ENCODE data around the gene ASCC3. TPM values are rescaled to one million over a fixed set of nuclear protein-coding genes. Genes with fewer than 3 reads are reported as not detected.

Gene ASCC3
- total RNA-seq, 1 experiment from 2014 or later: 32.2 TPM

DNA sequence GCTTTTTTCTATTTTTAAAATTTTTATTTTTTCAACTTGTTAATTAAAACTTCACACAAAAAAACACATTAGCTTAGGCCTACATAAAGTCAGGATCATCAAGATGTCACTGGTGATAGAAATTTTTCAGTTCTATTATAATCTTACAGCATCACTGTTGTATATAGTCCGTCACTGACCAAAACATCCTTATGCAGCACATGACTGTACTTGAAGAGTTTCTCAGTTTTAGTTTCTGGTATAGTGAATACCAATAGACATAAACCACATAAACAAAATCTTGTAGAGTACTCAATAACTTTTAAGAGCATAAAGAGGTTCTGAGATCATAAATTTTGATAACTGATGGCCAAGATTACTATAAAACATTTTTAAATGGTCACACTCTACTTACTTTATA, 71.8 kb downstream of the ASCC3 start:
- Histone ChIP-seq H3K9me3 (ENCODE audit: low read depth, low read length, poor library complexity, severe bottlenecking) (no peaks in the 10 kb centered on the region), H3K27ac (ENCODE audit: low read depth, low read length, poor library complexity, severe bottlenecking) (no peak overlapping the region), H3K4me3 (ENCODE audit: low read depth, low read length, poor library complexity, severe bottlenecking) (no peak overlapping the region), H3K27me3 (replicated peaks; ENCODE audit: insufficient read depth, low read depth, low read length, poor library complexity) (no peaks in the 10 kb centered on the region), H3K4me1 (ENCODE audit: insufficient read depth, low read length, poor library complexity, severe bottlenecking) (no peaks in the 10 kb centered on the region), H3K36me3 (ENCODE audit: insufficient read depth, low read length, poor library complexity, severe bottlenecking) (no peaks in the 10 kb centered on the region)
- intact Hi-C loops (cut with micrococcal nuclease; ENCODE audit: unreplicated experiment): no loop called here
- BruUV-seq (replicated peaks): no TSS peak
- ChIA-PET POLR2A (ENCODE audit: low non-redundant PET) (no interaction called here), CTCF (no interaction called here)
- TF ChIP-seq, protein P1, sequence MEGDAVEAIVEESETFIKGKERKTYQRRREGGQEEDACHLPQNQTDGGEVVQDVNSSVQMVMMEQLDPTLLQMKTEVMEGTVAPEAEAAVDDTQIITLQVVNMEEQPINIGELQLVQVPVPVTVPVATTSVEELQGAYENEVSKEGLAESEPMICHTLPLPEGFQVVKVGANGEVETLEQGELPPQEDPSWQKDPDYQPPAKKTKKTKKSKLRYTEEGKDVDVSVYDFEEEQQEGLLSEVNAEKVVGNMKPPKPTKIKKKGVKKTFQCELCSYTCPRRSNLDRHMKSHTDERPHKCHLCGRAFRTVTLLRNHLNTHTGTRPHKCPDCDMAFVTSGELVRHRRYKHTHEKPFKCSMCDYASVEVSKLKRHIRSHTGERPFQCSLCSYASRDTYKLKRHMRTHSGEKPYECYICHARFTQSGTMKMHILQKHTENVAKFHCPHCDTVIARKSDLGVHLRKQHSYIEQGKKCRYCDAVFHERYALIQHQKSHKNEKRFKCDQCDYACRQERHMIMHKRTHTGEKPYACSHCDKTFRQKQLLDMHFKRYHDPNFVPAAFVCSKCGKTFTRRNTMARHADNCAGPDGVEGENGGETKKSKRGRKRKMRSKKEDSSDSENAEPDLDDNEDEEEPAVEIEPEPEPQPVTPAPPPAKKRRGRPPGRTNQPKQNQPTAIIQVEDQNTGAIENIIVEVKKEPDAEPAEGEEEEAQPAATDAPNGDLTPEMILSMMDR (conservative IDR thresholded peaks at IDR 0.05; ENCODE audit: low read depth, low read length): no peak
- no peak for TF ChIP-seq EZH2 (IDR thresholded peaks at IDR 0.05; ENCODE audit: borderline replicate concordance, low read depth, low read length, poor library complexity, severe bottlenecking)
- no peak for DNase-seq (ENCODE audit: low spot score)

DNA sequence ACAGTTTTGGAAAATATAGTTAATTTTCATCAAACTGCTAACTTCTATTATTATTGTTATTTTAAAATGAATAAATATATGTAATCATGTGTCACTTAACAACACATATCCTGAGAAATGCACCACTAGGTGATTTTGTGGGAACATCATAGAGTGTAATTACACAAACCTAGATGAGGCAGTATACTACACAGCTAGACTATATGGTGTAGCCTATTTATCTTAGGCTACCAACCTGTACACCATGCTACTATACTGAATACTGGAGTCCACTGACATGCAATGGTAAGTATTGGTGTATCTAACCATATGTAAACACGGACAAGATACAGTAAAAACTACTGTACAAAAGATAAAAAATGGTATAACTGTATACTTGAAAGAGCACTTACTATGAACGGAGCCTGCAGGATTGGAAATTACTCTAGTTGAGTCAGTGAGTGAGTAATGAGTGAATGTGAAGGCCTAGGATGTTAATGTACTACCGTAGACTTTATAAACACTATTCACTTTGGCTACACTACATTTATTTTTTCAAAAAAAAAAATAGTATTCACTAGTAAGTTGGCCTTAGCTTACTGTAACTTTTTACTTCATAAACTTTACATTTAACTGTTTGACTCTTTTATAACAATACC, 72.4 kb downstream of the ASCC3 start:
- BruUV-seq (replicated peaks): no TSS peak
- Histone ChIP-seq H3K4me1 (ENCODE audit: insufficient read depth, low read length, poor library complexity, severe bottlenecking) (no peaks in the 10 kb centered on the region), H3K36me3 (ENCODE audit: insufficient read depth, low read length, poor library complexity, severe bottlenecking) (no peaks in the 10 kb centered on the region), H3K4me3 (ENCODE audit: low read depth, low read length, poor library complexity, severe bottlenecking) (no peak overlapping the region), H3K27me3 (replicated peaks; ENCODE audit: insufficient read depth, low read depth, low read length, poor library complexity) (no peaks in the 10 kb centered on the region), H3K9me3 (ENCODE audit: low read depth, low read length, poor library complexity, severe bottlenecking) (no peaks in the 10 kb centered on the region), H3K27ac (ENCODE audit: low read depth, low read length, poor library complexity, severe bottlenecking) (no peak overlapping the region)
- intact Hi-C loops (cut with micrococcal nuclease; ENCODE audit: unreplicated experiment): no loop called here
- POLR2A ChIA-PET (ENCODE audit: low non-redundant PET): no interaction called here
- TF ChIP-seq, protein P1 (conservative IDR thresholded peaks at IDR 0.05; ENCODE audit: low read depth, low read length): no peak
- TF ChIP-seq EZH2 (IDR thresholded peaks at IDR 0.05; ENCODE audit: borderline replicate concordance, low read depth, low read length, poor library complexity, severe bottlenecking): no peak
- CTCF ChIA-PET: no interaction called here
- no peak for DNase-seq (ENCODE audit: low spot score)

DNA sequence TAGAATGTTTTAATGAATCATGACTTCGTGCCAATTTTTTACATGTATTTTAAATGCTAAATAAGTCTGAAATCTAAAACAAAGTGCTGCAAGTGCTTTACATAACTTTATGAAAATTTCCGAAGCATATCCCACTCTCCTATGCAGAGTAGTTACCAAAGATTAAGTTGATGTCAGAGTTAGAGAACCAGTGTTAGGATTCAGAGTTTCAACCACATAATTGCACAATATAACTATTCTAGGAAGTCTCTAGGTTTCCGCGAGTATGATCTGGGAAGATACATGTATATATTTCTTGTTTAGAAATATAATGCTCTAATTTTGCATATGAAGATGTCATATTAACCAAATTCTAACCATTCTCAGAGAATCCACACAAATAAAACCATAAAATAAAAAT, 74.8 kb downstream of the ASCC3 start:
- no peaks in the 10 kb centered on the region for H3K9me3 ChIP-seq (ENCODE audit: low read depth, low read length, poor library complexity, severe bottlenecking)
- POLR2A ChIA-PET (ENCODE audit: low non-redundant PET): no interaction called here
- intact Hi-C loops (cut with micrococcal nuclease; ENCODE audit: unreplicated experiment): no loop called here
- H3K27me3 ChIP-seq (replicated peaks; ENCODE audit: insufficient read depth, low read depth, low read length, poor library complexity): no peaks in the 10 kb centered on the region
- no peak for TF ChIP-seq EZH2 (IDR thresholded peaks at IDR 0.05; ENCODE audit: borderline replicate concordance, low read depth, low read length, poor library complexity, severe bottlenecking)
- TF ChIP-seq, protein P1 (conservative IDR thresholded peaks at IDR 0.05; ENCODE audit: low read depth, low read length): no peak
- no peak overlapping the region for H3K4me3 ChIP-seq (ENCODE audit: low read depth, low read length, poor library complexity, severe bottlenecking)
- BruUV-seq (replicated peaks): no TSS peak
- no peak overlapping the region for H3K27ac ChIP-seq (ENCODE audit: low read depth, low read length, poor library complexity, severe bottlenecking)
- CTCF ChIA-PET: no interaction called here
- no peaks in the 10 kb centered on the region for H3K4me1 ChIP-seq (ENCODE audit: insufficient read depth, low read length, poor library complexity, severe bottlenecking)
- DNase-seq (ENCODE audit: low spot score): no peak
- H3K36me3 ChIP-seq (ENCODE audit: insufficient read depth, low read length, poor library complexity, severe bottlenecking): no peaks in the 10 kb centered on the region
